Uterus (tissue), 2 donors: ENCODE data around the gene SCARF1.

Experiments
- CTCF ChIP-seq, 4 experiments: fragments of 200-600 bp in 2 of 4; fragments of 450-650 bp in 2 of 4; sonication (generic) in 2 of 4; IDR thresholded peaks; one replicate each; pipeline ENCODE4 v1.5.1; 2016 to 2019; ENCODE audit warnings: antibody characterized with exemption in 4 of 4, mild to moderate bottlenecking in 2 of 4, moderate library complexity in 1 of 4
- POLR2A ChIP-seq, 2 donors: fragments of 450-650 bp; IDR thresholded peaks; one replicate each; pipeline ENCODE4 v1.6.1; 2016; ENCODE audit warnings: antibody characterized with exemption in 2 of 2, mild to moderate bottlenecking in 1 of 2, moderate library complexity in 1 of 2

- TF ChIP-seq CTCF (IDR thresholded peaks at IDR 0.05) (no peak), POLR2A (IDR thresholded peaks at IDR 0.05) (no peak)
These were observed 54.0 kb downstream of the SCARF1 start for GRCh38 chr17:1591474-1592090.
